ENCODE measurements around the gene CENPX.

CENPX gene

DNA sequence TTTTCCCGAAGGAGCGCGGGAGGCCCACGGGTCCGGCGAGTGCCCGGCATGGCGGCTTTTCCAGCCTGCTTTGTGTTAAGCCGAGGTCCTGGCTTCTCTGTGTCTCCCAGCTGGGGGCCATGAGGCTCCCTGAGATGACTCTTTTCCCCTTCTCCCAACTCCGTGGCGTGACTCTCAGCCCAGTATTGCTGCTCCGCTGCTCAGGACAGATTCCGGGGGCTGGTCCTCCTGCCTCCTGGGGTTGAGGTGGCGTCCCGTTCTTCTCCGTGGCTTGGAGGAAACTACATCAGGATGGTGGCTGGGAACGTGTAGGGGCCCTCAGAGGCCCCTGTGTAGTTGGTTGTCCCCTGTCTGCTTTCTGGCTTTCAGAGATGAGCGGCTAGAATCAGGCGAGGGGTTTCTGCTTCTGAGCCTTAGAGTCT is 30.0 kb upstream of the CENPX start:
- TF ChIP-seq CTCF (IDR thresholded peaks at IDR 0.05; ENCODE audit: low read depth, low read length): no peak
- Histone ChIP-seq H3K9me3 (ENCODE audit: severe bottlenecking) (no peaks in the 10 kb centered on the region), H3K36me3 (peaks cover 74% of the 10 kb centered on the region), H3K4me3 (ENCODE audit: low read depth, low read length) (peak overlapping the region; percentile 77), H3K27me3 (ENCODE audit: insufficient read depth, low read depth, severe bottlenecking) (no peaks in the 10 kb centered on the region), H3K27ac (peak overlapping the region; percentile 67)
- DNase-seq: no peak

GRCh38 chr17:82051776-82052637 is 29.3 kb upstream of the CENPX start, which contains the start of the genes GPS1 and RFNG:
Gene GPS1 (plus strand): TSS chr17:82051898. CDS start chr17:82051932, 34 bp downstream.
Gene RFNG (minus strand): TSS chr17:82051811. CDS start chr17:82051766, 45 bp downstream.
- Histone ChIP-seq H3K4me3 (ENCODE audit: low read depth, low read length) (peak within 1 kb of the TSS; percentile 77), H3K9me3 (ENCODE audit: severe bottlenecking) (no peaks in the 10 kb centered on the region), H3K27me3 (ENCODE audit: insufficient read depth, low read depth, severe bottlenecking) (no peaks in the 10 kb centered on the region), H3K36me3 (peaks cover 74% of the 10 kb centered on the region), H3K27ac (peak within 1 kb of the TSS; percentile 69)
- DNase-seq: peak; percentile 89
- TF ChIP-seq CTCF (IDR thresholded peaks at IDR 0.05; ENCODE audit: low read depth, low read length): no peak

DNA sequence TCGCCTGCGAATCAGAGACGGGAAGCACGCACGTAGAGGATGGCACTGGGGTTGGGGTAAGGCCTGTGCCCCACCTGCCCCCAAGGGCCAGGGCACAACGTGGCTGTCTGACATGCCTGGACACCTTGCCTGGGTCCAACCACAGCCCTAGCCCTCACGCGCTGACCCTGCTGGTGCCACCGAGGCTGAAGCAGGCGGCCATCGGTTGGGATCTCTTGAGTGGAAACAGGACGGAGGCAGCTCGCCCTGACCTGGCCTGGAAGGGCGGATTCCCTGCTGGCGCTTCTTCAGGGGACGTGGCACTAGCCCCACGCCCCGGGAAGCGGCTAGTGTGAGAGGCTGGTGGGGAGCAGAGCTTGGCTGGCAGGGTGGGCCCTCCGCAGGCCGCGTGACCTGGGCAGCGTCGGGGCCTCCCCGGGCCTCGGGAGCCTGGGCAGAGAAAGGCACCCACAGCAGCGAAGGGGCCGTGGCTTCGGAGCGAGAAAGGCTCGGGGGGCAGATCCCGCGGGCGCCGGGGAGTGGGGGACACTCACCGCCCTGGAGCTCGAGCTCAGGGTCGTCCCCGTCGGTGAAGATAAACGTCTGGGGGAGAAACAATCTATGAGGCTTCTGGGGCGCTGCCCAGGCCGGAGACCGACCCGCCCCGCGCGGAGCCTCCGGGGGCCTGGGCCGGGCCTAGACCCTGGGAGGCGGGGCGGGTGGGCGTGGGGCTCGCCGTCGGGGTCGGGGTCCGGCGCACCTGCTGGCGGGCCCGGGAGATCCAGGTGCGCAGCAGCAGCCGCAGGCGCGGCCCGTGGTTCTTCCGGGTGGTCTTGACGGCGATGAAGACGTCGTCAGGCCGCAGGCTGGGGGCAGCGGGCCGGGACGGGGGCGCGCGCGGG is 28.3 kb upstream of the CENPX start:
- Histone ChIP-seq H3K9me3 (ENCODE audit: severe bottlenecking) (no peaks in the 10 kb centered on the region), H3K27me3 (ENCODE audit: insufficient read depth, low read depth, severe bottlenecking) (no peaks in the 10 kb centered on the region), H3K4me3 (ENCODE audit: low read depth, low read length) (peak overlapping the region; percentile 71), H3K36me3 (peaks cover 67% of the 10 kb centered on the region), H3K27ac (peak overlapping the region; percentile 69)
- TF ChIP-seq CTCF (IDR thresholded peaks at IDR 0.05; ENCODE audit: low read depth, low read length): no peak
- no peak for DNase-seq

DNA sequence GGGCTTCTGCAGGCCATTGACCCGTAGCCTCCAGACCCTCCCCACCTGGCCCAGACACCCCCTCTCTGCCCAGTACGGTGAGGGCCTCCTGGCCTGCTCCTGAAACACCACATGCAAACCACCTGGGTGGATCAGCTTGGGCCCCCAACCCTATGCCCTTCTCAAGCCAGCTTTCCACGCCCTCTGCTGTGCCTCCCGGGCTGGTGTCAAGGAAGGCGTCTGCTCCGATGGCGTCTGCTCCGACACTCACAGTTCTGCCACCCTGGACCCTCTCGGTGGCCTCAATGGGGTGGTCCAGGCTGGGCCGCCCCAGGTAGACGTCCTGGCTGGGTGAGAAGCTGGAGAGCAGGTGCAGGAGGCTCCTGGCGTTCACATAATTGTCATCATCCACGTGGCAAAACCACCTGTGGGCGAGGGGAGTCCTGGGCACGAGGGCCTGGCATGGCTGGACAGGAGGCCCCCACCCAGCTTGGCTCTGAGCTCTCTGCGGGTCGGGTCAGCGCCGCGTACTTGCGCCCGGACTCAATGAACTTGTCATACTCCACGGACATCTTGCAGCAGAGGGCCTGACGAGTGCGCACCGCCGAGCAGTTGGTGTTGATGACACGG is 27.6 kb upstream of the CENPX start:
- DNase-seq: no peak
- peaks cover 61% of the 10 kb centered on the region for H3K36me3 ChIP-seq
- no peaks in the 10 kb centered on the region for H3K27me3 ChIP-seq (ENCODE audit: insufficient read depth, low read depth, severe bottlenecking)
- TF ChIP-seq CTCF (IDR thresholded peaks at IDR 0.05; ENCODE audit: low read depth, low read length): no peak
- H3K9me3 ChIP-seq (ENCODE audit: severe bottlenecking): no peaks in the 10 kb centered on the region
- no peak overlapping the region for H3K27ac ChIP-seq
- H3K4me3 ChIP-seq (ENCODE audit: low read depth, low read length): peak overlapping the region; percentile 71

DNA sequence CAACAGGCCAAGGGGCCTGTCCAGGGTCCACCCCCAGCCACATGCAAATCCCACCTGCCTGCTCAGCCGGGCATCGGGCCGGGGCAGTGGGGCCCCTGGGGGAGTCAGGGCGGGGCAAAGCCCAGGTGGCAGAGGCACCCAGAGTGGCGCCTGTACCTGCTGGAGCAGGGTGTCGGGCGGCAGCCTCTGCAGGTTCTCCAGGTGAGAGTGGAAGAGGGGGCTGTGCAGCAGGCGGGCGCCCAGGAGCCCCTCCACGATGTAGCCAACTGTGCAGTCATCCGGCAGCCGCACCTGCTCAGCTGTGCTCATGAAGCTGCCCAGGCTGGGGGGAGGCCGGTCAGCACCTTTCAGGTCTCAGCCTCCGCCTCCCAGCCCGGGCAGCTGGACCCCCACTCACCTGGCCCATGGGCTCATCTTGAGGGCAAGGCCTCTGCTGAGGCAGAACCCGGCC is 26.9 kb upstream of the CENPX start:
- peaks cover 54% of the 10 kb centered on the region for H3K36me3 ChIP-seq

More for the DNA sequence above, 26.9 kb upstream of the CENPX start:
- no peaks in the 10 kb centered on the region for H3K9me3 ChIP-seq (ENCODE audit: severe bottlenecking)
- no peak overlapping the region for H3K27ac ChIP-seq
- H3K27me3 ChIP-seq (ENCODE audit: insufficient read depth, low read depth, severe bottlenecking): no peaks in the 10 kb centered on the region
- H3K4me3 ChIP-seq (ENCODE audit: low read depth, low read length): no peak overlapping the region
- TF ChIP-seq CTCF (IDR thresholded peaks at IDR 0.05; ENCODE audit: low read depth, low read length): no peak
- DNase-seq: no peak

Data from WERI-Rb-1 (cell line).